CD4-positive, alpha-beta T cell treated with Interleukin-12 subunit alpha and Interleukin-12 subunit beta, for 1 hour (primary cell): ENCODE data around the gene GNB5.
"Not testable (repeated sequence)": the region's sequence is repeated elsewhere in the genome, so short reads cannot be mapped to it uniquely, and the experiment has no call there.

ENCODE experiments used
- DNase-seq: peaks from one replicate; pipeline ENCODE4 v3.0.0-alpha.2; 2020

Gene GNB5

DNA sequence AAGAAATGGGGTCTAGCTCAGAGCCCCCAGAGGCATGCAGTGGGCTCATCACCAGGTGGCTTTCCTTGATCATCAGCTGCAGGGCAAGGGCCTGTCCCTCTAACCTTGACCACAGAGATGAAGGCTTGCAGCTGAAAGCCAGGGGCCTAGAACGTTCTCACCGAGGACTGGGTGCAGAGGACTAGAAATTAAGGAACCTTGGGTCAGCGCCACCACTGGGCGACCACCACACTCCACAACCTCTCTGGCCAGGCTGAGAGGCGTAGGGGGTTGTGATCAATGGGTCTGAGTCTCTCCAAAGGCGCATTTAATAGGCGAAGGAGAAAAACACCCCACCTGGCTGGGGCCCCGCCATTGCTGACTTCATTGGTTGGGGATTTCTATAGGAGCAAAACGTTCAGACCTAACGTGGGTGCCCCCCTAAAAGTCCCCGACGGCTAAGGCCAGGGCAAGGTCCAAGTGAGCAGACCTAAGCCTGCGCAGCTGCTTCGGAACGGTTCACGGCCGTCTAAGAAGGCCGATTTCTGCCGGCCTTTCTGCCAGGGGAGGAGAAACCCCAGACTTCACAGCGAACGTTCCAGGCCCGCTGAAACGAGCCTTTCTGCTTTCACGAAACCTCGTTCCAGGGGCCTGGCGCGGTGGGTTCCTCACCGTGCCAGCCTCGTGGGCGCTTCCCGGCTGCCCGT is 79.5 kb downstream of the GNB5 start:
- DNase-seq: no peak

DNA sequence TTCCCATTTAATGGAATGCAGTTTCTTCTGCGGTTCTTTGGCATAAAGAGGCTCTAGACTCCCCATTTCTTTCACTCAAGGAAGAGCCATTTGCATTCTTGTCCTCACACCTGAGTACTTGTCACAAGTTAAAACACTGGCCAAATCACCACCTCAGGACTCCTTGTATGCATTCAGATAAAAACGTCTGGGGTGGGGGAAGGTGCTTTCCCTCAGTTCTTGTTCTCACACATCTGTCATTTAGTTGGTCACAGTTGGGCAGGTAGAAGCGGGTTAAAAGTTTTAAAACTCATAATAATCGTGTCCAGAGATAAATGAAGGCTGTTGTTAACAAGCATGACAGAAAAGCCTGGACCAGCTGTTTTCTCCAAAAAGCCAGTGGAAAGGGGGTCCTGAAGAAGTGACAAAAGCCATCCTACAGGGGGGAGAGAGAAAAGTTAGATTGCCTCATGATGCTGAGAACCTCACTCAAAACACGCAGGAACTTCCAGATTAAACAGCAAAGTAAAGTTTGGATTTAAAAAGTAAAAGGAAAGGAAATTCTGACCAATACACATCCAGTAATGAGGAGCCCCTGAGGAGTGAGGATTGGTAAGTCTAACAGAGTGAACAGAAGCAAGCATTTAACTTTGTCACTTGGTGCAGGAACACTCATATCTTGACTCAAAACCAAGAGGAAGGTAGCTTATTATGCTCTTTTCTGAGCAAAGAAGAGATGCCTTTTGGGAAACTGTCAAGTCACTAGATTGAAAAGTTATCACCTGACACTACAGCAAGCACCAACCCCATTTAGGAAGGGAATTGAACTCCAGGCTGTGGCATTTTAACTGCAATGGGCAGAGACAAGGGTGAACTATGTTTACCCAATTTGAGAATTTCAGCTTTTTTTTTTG is 81.4 kb downstream of the GNB5 start:
- DNase-seq: no peak

DNA sequence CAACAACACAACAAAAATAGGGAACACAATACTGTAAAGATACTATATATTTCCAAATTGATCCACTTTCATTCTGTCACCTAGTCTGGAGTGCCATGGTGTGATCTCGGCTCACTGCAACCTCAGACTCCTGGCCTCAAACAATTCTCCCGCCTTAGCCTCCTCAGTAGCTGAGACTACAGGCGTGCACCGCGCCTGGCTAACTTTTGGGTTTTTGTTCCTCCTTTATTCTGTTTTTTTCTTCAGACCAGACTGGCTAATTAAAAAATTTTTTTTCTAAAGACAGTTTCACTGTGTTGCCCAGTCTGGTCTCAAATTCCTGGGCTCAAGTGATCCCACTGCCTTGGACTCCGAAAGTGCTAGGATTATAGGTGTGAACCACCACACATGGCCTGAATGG is 84.0 kb downstream of the GNB5 start:
- DNase-seq: no peak

DNA sequence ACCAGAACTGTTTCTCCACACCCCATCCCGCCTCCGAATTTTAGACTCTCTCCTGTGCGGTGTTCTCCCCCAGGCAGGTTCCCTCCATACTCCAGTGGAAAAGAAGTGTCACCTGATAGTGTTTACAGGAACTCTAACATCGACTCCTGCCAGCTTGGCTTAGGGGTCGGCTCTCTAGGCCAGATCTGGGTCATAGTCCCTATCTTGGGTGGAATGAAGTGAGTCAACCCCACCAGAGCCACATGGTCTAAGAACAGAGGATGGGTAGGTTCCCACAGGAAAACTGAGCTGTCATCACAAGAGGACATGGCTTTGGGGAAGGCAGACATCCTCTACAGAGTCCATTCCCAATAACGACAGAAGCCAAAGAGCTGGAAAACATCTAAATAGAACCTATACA is 84.6 kb downstream of the GNB5 start:
- DNase-seq: no peak

DNA sequence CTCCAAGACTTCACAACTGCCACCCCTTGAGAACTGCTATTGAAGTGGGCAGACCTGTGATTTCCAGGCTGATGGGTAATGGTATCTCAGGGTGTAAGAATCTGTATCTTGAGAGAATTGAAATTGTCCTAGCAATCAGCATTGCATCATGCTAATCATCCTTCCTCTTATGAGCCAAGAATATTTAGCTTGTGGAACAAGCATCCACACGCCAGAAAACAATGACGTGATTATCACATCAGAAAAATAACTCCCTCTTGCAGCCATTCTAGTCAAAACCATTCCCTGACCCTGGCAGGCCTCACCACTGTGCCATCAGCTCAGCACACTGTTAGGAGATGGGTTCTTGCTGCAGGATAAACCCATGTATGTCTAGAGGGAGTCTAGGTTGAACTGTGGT is 85.3 kb downstream of the GNB5 start:
- no peak for DNase-seq

DNA sequence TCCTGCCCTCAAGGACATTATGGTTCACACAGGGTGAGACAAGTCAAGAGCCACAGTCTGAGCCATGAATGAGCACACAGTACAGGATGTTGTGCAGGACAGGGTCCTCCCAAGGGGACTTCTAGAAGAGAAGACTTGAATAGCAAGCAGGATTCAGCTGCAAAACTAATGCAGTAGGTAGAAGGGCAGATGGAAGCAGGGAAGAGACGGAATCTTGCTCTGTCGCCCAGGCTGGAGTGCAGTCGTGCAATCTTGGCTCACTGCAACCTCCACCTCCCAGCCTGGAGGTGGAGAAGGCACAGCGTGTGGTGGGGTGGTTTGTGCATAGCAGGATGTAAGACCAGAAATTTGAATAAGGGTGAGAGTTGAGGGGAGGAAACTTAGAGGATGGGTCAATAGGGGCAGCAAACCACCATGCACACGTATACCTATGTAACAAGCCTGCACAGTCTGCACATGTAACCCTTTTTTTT is 86.6 kb downstream of the GNB5 start:
- no peak for DNase-seq

DNA sequence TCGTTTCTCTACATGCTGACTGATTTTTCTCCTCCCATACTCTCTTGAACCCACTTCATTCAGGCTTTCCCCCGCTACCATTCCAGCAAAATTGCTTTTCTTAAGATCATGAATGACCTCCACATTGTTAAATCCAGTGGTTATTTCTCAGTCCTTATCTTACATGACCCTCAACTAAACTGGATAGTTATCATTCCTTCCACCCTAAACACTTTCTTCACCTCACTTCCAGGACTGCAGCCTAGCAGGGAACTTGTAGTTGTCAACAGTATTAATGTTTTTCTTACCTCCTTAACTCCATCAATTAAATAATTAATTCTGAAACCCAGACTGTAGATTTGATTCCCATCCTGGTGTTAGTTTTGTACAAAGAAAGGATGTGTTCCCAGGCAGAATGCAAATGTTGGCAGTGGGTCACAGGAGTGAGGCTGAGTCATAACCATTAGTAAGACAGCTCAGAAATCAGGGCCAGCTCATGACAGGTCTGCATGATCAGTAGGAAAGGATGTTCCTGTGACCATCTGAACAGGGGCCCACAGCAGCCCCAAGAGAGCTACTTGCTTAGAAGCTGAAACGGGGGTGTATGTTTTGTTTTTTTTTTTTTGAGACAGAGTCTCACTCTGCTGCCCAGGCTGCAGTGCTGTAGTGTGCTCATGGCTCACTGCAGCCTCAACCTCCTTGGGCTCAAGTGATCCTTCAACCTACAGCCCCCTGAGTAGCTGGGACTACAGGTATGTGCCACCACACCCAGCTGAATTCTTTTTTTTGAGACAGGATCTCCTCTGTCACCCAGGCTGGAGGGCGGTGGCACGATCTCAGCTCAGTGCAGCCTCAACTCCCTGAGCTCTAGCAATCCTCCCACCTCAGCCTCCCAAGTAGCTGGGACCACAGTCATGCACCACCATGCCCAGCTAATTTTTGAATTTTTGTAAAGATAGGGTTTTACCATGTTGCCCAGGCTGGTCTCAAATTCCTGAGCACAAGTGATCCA is 87.7 kb downstream of the GNB5 start:
- DNase-seq: no peak

DNA sequence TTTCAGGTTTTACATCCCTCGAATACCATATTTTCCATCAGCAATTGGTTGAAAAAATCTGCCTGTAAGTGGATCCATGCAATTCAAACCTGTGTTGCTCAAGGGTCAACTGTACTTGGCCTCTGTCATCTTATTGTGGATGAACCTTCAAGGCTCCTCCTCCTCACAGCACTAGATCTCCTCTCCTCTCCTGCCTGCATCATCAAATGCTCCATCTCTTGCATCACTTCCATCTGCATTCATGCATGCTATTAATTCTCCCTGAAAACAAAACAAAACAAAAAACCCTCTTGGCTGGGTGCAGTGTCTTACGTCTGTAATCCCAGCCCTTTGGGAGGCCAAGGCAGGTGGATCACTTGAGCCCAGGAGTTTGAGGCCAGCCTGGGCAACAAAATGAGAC is 88.7 kb downstream of the GNB5 start:
- DNase-seq: no peak

DNA sequence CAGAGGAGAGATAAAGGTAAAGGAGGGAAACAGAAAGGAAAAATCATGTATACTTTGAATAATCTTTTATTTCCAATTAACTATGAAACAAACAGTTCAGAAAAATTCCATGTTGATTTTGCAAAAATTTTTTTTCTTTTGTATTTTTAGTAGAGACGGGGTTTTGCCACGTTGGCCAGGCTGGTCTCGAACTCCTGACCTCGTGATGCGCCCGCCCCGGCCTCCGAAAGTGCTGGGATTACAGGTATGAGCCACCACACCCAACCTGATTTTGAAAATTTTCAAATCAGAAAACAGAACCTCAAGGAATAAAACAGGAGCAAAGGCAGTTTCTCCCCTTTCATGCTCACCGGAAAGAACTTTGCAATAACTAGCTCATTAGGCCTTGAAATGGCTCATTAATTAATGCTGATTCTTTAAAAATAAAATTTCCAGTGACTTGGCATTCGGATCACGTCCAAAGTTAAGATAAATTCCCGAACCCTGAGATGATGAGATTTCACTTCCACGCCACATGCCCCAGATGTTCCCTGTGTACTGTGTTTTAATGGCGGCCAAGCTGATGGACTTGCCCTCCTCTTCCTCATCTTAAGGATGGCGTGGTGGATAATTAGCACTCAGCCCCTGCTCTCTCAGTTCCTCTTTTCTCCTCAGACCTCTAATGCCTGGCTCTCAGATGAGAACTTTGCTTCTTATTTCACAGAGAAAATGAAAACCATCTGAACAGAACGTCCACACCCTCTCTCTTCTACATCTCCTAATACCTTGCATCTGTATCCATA is 89.5 kb downstream of the GNB5 start:
- DNase-seq: no peak

DNA sequence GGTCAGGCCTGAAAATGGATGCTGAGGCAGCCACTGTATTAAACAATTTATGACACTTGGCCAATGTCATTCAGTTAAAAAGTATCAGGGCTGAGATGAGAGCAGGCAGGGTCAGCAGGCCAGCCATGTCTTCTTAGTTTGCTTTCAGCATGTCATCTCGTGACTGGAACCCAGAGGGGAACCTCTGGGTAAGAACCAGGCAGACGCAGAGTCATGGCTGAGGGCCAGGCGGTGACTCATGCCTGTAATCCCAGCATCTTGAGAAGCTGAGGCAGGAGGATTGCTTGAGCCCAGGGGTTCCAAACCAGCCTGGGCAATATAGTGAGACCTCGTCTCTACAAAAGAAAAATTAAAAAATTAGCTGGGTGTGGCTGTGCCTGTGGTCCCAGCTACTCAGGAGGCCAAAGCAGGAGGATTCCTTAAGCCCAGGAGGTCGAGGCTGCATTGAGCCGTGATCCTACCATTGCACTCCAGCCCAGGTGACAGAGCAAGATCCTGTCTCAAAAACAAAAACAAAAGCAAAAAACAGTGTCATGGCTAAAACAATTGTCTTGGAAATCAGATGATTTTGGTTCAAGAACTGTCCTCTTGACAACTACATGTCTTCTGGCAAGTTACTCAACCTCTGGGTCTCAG is 90.3 kb downstream of the GNB5 start:
- DNase-seq: no peak

DNA sequence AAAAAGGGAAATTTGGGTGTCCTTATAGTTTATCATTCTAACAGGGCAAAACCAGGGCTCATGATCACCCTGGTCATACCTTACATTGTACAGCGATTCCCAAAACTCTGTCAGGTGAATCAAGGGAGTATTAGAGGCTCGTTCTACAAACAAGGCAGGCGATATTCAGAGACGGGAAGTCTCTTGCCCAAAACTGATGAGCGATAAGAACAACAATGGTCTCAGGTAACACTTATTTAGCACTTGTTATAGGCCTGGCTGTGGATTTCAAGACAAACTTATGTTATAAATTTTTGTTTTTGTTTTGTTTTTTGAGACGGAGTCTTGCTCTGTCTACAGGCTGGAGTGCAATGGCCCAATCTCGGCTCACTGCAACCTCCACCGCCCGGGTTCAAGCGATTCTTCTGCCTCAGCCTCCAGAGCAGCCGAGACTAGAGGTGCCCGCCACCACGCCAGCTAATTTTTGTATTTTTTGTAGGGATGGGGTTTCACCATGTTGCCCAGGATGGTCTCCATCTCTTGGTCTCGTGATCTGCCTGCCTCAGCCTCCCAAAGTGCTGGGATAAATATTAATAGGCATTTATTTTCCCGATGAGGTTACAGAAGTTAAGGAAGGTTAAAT is 91.4 kb downstream of the GNB5 start:
- no peak for DNase-seq

DNA sequence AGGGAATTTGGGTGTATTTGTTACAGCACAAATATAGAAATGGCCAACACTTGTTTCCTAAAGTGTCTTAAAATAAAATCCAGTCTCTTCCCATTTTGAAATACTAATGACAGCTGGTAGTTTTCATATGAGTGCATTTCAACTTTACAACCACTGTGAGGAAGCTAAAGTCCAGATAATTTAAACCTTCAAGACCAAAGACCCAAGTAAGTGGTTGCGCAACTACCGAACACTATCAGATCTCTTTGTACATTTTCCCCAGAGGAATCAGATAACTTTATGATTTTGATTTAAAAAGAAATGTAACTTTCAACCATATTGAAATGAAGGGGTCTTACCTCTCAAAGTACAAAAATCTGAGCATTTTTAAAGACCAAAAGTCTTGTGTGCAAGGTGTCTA is 92.9 kb downstream of the GNB5 start:
- DNase-seq: no peak

DNA sequence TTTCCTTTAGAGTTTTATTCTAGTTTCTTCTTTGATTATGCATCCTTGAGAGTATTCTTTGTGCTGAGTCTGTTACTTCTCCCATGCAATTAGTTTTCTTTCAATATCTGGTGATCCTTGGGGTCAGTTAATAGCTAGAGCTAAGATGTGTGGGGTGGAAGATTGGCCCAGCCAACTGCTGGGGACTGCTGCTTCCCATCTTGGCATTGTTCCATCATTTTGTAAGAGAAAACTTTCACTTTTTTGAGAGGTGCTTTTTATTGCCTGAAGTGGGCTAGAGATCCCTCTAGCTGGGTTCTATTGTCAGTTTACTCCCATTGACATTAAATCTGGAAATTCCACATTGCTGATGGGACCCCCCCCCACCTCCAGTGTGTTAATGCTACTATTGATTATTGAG is 94.0 kb downstream of the GNB5 start:
- DNase-seq: no peak

DNA sequence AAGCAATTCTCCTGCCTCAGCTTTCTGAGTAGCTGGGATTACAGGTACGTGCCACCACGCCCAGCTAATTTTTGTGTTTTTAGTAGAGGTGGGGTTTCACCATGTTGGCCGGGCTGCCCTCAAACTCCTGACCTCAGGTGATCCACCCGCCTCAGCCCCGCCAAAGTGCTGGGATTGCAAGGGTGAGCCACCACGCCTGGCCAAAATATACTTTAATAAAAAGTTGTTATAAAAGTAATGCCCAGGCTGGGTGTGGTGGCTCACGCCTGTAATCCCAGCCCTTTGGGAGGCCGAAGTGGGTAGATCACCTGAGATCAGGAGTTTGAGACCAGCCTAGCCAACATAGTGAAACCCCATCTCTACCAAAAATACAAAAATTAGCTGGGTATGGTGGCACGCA is 94.7 kb downstream of the GNB5 start:
- DNase-seq: not testable (repeated sequence)

DNA sequence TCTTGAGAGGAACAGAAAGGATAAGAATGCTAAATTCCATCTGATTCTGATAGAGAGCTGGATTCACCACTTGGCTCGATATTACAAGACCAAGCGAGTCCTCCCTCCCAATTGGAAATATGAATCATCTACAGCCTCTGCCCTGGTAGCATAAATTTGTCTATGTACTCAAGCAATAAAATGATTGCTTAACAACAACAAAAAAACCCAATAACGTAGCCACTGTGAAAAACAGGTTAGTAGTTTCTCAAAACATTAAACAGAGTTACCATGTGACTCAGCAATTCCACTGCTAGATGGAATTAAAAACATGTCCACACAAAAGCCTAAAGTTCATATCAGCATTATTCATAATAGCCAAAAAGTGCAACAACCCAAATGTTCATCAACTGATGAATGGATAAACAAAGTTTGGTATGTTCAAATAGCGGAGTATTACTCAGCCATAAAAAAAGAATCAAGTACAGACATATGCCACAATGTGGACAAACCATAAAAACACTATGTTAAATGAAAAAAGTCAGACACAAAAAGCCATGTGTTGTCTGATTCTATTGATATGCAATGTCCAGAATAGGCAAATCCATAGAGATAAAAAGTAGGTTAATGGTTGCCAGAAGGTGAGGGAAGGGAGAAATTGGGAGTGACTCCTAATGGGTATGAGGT is 95.5 kb downstream of the GNB5 start:
- no peak for DNase-seq

DNA sequence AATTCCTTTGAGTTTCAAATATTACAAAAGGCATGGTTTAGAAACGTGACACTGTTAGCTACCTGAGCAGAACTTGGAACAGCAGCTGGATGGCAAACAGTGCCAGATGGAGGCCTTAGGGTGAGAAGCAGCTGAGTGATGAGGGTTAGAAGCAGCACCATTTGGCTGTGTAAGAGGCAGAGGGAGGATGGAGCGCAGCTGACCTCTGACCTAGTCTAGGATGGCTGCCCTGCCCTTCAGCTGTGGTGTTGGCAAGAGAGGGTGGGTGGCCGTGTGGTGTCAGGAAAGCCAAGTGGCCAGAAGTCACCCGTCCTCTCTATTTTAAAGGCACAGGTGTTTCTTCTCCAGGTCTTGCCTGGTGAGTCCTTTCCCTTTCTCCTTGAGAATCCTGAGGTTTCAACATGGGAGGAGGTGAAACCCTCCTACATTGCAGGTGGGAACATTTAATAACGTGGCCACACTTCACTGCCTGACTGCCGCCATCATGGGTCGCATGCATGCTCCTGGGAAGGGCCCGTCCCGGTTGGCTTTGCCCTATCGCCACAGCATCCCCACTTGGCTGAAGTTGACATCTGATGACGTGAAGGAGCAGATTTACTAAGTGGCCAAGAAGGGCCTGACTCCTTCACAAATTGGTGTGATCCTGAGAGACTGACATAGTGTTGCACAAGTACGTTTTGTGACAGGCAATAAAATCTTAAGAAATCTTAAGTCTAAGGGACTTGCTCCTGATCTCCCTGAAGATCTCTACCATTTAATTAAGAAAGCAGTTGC is 96.2 kb downstream of the GNB5 start:
- DNase-seq: no peak

DNA sequence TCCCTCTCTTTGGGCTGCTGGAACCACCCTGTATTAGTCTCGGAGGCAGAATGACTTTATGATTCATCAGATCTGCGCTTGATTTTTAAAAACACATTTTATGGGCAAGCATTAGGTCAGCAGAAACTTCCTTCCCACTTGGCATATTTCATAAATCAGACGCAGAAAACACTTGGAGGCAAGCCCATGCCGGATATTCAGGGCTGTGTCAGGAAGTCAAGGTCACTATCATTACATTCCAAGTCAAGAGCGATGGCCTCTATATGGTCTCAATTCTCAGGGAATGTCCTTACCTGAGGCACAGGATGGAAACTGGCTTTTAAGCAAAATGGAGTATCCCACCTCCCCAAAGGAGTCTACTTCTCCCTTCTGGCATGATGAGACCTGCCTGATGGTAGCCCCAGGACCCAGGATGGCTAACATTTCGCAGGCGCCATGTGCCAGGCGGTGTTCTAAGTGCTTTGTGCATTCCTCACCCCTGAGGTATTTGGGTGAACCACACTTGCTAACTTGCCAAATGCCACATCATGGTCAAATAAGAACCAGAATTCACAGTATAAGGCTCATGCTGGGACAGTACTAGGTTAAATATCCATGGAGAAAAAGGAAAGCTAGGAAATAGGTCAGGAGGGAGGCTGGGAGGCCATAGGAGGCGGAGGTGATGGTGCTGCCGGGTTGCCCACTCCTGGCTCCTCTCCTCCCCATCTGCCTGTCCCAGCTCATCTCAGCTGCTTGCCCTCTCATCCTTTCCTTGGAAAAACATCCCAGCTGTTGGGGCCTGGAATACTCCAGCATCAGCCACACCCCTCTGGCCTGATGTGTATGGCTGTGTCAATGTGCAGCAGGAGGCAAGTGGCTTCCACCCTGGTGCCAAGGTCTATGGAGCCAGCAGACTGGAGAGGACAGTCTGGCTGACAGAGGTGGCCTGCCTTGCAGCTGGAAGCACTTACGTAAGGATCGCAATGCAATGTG is 97.4 kb downstream of the GNB5 start:
- no peak for DNase-seq

DNA sequence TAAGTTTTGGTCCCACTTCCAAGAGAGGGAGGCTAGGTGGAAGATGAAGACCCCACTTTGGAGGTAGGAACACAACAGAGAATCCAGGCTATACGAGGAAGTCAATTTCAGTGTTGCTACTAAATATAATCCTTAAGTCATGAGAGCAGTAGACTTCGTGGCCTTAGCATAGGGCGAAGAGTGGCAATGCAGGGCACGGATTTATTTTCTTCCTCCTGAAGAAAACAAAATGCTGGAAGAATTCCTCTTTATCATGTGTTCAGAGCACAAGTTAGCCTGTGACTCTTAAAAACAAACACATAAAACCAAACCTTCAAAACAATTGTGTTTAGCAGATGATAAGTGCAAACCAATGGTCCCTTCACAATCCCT is 98.0 kb downstream of the GNB5 start:
- DNase-seq: no peak

DNA sequence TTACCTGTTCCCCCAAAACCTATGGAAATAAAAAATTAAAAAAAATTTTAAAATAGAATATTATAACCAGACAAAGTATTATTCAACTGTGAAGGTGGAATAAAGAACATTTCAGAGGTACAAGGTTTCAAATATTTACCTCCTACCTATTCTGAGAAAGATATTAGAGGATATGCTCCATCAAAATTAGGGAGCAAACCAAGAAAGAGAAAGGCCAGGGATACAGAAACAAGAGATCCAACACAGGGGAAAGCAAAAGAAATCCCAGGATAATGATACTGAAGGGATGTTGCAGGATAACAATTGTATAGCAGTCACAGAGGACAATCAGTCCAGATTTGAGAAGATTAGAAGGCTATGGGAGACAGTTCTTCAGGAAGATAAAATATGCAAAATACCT is 101.0 kb downstream of the GNB5 start:
- DNase-seq: no peak
